Measurements from ENCODE around the gene TMEM121.

The TMEM121 gene

DNA sequence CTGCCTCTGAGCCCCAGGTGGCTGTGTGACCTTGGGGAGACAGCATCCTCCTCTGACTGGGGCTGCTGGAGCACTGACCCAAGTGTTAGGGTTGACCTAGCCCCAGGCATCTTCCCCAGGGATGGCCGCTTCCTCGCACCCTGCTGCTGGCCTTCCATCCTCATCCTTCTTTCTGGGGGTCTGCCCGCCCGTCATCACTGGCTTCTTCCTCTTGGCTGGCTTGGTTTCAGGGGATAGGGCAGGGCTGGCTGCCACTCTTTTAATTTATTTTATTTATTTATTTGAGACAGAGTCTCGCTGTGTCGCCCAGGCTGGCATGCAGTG lies 31.8 kb upstream of the TMEM121 start:
- TF ChIP-seq, protein P1, sequence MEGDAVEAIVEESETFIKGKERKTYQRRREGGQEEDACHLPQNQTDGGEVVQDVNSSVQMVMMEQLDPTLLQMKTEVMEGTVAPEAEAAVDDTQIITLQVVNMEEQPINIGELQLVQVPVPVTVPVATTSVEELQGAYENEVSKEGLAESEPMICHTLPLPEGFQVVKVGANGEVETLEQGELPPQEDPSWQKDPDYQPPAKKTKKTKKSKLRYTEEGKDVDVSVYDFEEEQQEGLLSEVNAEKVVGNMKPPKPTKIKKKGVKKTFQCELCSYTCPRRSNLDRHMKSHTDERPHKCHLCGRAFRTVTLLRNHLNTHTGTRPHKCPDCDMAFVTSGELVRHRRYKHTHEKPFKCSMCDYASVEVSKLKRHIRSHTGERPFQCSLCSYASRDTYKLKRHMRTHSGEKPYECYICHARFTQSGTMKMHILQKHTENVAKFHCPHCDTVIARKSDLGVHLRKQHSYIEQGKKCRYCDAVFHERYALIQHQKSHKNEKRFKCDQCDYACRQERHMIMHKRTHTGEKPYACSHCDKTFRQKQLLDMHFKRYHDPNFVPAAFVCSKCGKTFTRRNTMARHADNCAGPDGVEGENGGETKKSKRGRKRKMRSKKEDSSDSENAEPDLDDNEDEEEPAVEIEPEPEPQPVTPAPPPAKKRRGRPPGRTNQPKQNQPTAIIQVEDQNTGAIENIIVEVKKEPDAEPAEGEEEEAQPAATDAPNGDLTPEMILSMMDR (IDR thresholded peaks at IDR 0.05; ENCODE audit: low read depth, low read length) = no peak
- TF ChIP-seq EZH2phosphoT487 (IDR thresholded peaks at IDR 0.05; ENCODE audit: low read depth) = no peak
- Histone ChIP-seq H3K79me2 (ENCODE audit: low read length) (peaks cover 8% of the 10 kb centered on the region), H3K4me1 (ENCODE audit: low read length) (peaks cover 9% of the 10 kb centered on the region), H3K4me2 (ENCODE audit: low read length) (no peak overlapping the region), H2AFZ (ENCODE audit: low read depth, low read length) (no peak overlapping the region), H3K9me3 (ENCODE audit: insufficient read depth, low read length) (no peaks in the 10 kb centered on the region), H4K20me1 (ENCODE audit: insufficient read depth, low read length) (peaks cover 11% of the 10 kb centered on the region), H3K4me3 (ENCODE audit: low read length) (no peak overlapping the region), H3K9ac (ENCODE audit: low read length) (no peak overlapping the region), H3K36me3 (replicated peaks; ENCODE audit: low read depth, low read length) (peaks cover 6% of the 10 kb centered on the region), H3K27me3 (ENCODE audit: low read depth, low read length) (no peaks in the 10 kb centered on the region), H3K27ac (ENCODE audit: low read length) (no peak overlapping the region)

DNA sequence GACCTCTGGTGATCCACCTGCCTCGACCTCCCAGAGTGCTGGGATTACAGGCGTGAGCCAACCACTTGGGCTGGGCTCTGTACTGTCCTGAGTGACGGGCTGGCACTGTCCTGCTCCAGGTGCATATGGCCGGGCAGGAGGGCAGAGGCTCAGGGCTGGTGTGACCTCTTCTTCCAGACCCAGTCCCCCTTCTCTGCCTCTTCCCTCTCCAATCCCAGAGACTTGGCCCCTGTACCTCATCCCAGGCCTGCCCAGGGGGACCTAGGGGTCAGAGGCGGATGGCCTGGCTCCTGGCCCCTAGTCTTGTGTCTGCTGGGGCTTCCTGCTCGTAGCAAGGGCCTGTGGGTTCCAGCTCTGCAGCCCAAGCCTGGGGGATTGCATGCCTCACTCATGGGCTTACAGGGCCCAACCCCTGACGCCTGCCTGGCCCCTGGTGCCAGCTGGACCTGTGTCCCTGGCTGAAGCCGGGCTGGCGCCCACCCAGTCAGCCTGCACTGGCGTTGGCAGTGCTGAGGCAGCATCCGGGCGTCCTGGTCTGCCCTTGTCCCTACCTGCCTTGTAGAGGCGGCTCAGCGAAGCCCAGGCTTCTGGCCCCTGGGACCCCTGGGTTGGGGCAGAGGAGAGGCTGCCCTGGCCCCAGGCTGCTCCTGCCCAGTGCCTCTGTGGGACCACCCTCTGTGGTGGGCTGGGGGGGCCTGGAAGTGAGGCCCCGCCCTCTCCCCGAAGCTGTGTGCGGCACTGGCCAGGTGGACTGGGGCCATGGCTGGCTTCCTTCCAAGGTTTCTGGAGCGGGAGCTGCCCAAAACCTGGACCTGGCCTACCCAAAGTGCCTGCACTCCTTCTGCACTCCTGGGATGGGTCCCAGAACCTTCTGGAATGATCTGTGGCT lies 31.0 kb upstream of the TMEM121 start:
- H3K27me3 ChIP-seq (ENCODE audit: low read depth, low read length) = no peaks in the 10 kb centered on the region
- H3K27ac ChIP-seq (ENCODE audit: low read length) = no peak overlapping the region
- H3K4me3 ChIP-seq (ENCODE audit: low read length) = no peak overlapping the region
- H2AFZ ChIP-seq (ENCODE audit: low read depth, low read length) = no peak overlapping the region
- peaks cover 9% of the 10 kb centered on the region for H3K4me1 ChIP-seq (ENCODE audit: low read length)
- H3K9ac ChIP-seq (ENCODE audit: low read length) = no peak overlapping the region
- H4K20me1 ChIP-seq (ENCODE audit: insufficient read depth, low read length) = peaks cover 11% of the 10 kb centered on the region
- peaks cover 8% of the 10 kb centered on the region for H3K79me2 ChIP-seq (ENCODE audit: low read length)
- H3K9me3 ChIP-seq (ENCODE audit: insufficient read depth, low read length) = no peaks in the 10 kb centered on the region
- TF ChIP-seq EZH2phosphoT487 (IDR thresholded peaks at IDR 0.05; ENCODE audit: low read depth) = no peak
- TF ChIP-seq, protein P1 (IDR thresholded peaks at IDR 0.05; ENCODE audit: low read depth, low read length) = no peak
- peaks cover 6% of the 10 kb centered on the region for H3K36me3 ChIP-seq (replicated peaks; ENCODE audit: low read depth, low read length)
- no peak overlapping the region for H3K4me2 ChIP-seq (ENCODE audit: low read length)

DNA sequence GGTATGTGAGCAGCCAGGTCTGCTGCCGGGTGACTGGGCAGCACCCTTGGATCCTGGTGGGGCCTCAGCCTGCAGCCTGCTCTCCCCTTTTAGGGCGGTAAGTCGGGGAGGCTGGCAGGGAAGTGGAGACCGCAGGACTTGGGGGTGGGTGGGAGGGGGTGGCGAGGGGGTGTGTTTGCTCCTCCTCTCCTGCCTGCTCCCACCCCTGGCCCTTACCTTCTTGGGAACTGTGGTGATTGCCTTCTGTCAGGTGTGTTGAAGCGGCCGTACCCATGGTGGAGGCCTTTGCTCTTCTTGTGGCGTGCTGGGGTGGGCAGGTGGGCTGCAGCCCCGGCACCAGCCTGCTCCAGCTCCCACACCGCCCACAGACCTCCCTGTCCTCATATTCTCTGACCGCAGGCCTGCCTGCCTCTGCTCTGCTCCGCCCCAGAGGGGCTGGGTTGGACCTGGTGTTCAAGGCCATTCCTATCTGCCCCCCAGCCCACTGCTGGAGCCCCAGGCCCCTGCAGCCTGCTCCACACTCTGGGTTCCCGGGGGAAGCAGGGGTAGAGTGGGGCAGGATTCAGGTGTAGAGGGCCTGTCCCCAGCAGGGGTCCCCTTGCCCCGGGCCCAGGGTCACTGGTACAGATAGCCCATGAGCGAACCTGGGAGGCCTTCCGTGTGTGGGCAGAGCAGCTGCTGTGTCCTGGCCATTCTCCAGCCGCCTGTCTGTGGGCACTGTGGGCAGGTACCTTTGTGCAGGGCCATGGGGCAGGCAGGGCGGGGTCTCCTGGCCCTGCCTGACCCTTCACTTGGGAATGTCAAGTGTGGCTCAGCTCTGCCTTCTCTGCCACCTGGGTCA lies 30.2 kb upstream of the TMEM121 start:
- TF ChIP-seq, protein P1 (IDR thresholded peaks at IDR 0.05; ENCODE audit: low read depth, low read length) = no peak
- no peak for TF ChIP-seq EZH2phosphoT487 (IDR thresholded peaks at IDR 0.05; ENCODE audit: low read depth)
- Histone ChIP-seq H3K4me2 (ENCODE audit: low read length) (no peak overlapping the region), H4K20me1 (ENCODE audit: insufficient read depth, low read length) (peaks cover 11% of the 10 kb centered on the region), H3K27me3 (ENCODE audit: low read depth, low read length) (no peaks in the 10 kb centered on the region), H3K9me3 (ENCODE audit: insufficient read depth, low read length) (no peaks in the 10 kb centered on the region), H3K9ac (ENCODE audit: low read length) (no peak overlapping the region), H2AFZ (ENCODE audit: low read depth, low read length) (no peak overlapping the region), H3K27ac (ENCODE audit: low read length) (no peak overlapping the region), H3K79me2 (ENCODE audit: low read length) (peaks cover 8% of the 10 kb centered on the region), H3K4me1 (ENCODE audit: low read length) (peaks cover 9% of the 10 kb centered on the region), H3K4me3 (ENCODE audit: low read length) (no peak overlapping the region), H3K36me3 (replicated peaks; ENCODE audit: low read depth, low read length) (peaks cover 6% of the 10 kb centered on the region)

Data from OCI-LY3 (cell line).